Small intestine (tissue), 7 donors: ENCODE results near the gene NPFFR1. TPM values are rescaled to one million over a fixed set of nuclear protein-coding genes. Genes with fewer than 3 reads are reported as not detected.

ENCODE experiments used
- DNase-seq, 2 donors: peaks; one replicate each; pipeline versions ENCODE4 v3.0.0 to v3.0.0-alpha.2; 2013
- FAIRE-seq: peaks from 2 replicates; lab custom pipeline; 2012; peaks lifted over from hg19 to GRCh38; lab: Jason Lieb, UNC
- H3K27ac ChIP-seq, 3 donors: one replicate each; pipeline ENCODE4 v1.5.1; 2013; ENCODE audit warnings: low read length in 2 of 3, mild to moderate bottlenecking in 2 of 3, control low read depth in 1 of 3, inconsistent platforms in 1 of 3, low read depth in 1 of 3, moderate library complexity in 1 of 3
- H3K27me3 ChIP-seq, 3 donors: one replicate each; pipeline ENCODE4 v1.6.1; 2013; ENCODE audit warnings: low read length in 3 of 3, inconsistent platforms in 1 of 3; ENCODE audit not compliant: control insufficient read depth in 3 of 3, insufficient read depth in 3 of 3
- H3K36me3 ChIP-seq, 3 donors: one replicate each; pipeline ENCODE4 v1.6.1; 2013; ENCODE audit warnings: low read length in 3 of 3, inconsistent platforms in 1 of 3, low read depth in 1 of 3, mild to moderate bottlenecking in 1 of 3, moderate library complexity in 1 of 3; ENCODE audit not compliant: control insufficient read depth in 3 of 3, insufficient read depth in 2 of 3
- H3K4me1 ChIP-seq, 3 donors: one replicate each; pipeline ENCODE4 v1.6.1; 2013; ENCODE audit warnings: low read length in 2 of 3, inconsistent platforms in 1 of 3, low read depth in 1 of 3, mild to moderate bottlenecking in 1 of 3, moderate library complexity in 1 of 3; ENCODE audit not compliant: control insufficient read depth in 3 of 3, insufficient read depth in 2 of 3
- H3K4me3 ChIP-seq, 3 donors: one replicate each; pipeline ENCODE4 v1.5.1; 2013; ENCODE audit warnings: low read length in 3 of 3, control low read depth in 1 of 3, inconsistent platforms in 1 of 3, low read depth in 1 of 3, mild to moderate bottlenecking in 1 of 3, moderate library complexity in 1 of 3
- H3K9me3 ChIP-seq, 2 donors: one replicate each; pipeline ENCODE4 v1.6.1; 2013; ENCODE audit warnings: low read depth in 1 of 2, low read length in 1 of 2; ENCODE audit not compliant: control insufficient read depth in 2 of 2, insufficient read depth in 1 of 2
- WGBS, 3 donors: extraction: QIAGEN DNeasy Blood & Tissue Kit; methylation state at CpG; one replicate each; pipeline ENCODE4 v1.1.7; 2013; 5-methylcytosine and 5-hydroxymethylcytosine counted together
- polyA plus RNA-seq, 4 donors: library from polyadenylated mRNA; stranded (reverse) in 3 of 4; unstranded in 1 of 4; fragments of 200-250 nt in 3 of 4; fragments of 120-200 nt in 1 of 4; gene quantifications; one replicate each; pipeline versions ENCODE4 v1.2.1 to v1.2.3, GENCODE V29; 2013
- donor health status: healthy with polysubstance abuse.
- donor health status: control.
- donor health status: control.
- donor health status: Bipolar disorder and iron deficiency.
- donor health status: healthy.

The NPFFR1 gene
- polyA plus RNA-seq, 4 donors = 0.06 to 0.22 TPM; not detected in 2

- no peak overlapping the region for H3K27ac ChIP-seq
- no peaks in the 10 kb centered on the region for H3K36me3 ChIP-seq
- 83 to 92% (median 92%) methylated on average over 3 of the region's 3 CpGs for WGBS, 3 donors
- DNase-seq (no peak), FAIRE-seq (no peak)
- H3K27me3 ChIP-seq = peaks cover 0 to 29% (median 5%) of the 10 kb centered on the region in 3 donors
- peaks cover 0 to 2% of the 10 kb centered on the region in 2 donors for H3K9me3 ChIP-seq
- peaks cover 0 to 2% (median 0%) of the 10 kb centered on the region in 3 donors for H3K4me1 ChIP-seq
- H3K4me3 ChIP-seq = no peak overlapping the region
These were observed 6.3 kb downstream of the NPFFR1 start for GRCh38 chr10:70277396-70278030.

- H3K27ac ChIP-seq = no peak overlapping the region
- FAIRE-seq (no peak), DNase-seq (no peak)
- H3K27me3 ChIP-seq = peaks cover 0 to 12% (median 0%) of the 10 kb centered on the region in 3 donors
- peaks cover 0 to 2% of the 10 kb centered on the region in 2 donors for H3K9me3 ChIP-seq
- peaks cover 0 to 3% (median 0%) of the 10 kb centered on the region in 3 donors for H3K4me1 ChIP-seq
- 71 to 75% (median 73%) methylated on average over 2 of the region's 2 CpGs for WGBS, 3 donors
- H3K4me3 ChIP-seq = no peak overlapping the region
- no peaks in the 10 kb centered on the region for H3K36me3 ChIP-seq
These were observed 9.2 kb downstream of the NPFFR1 start for GRCh38 chr10:70274643-70275042.

- WGBS, 3 donors = 3 to 16% (median 5%) methylated on average over 4 of the region's 4 CpGs
These were observed 10.9 kb downstream of the NPFFR1 start for GRCh38 chr10:70272925-70273316.

GRCh38 chr10:70271996-70272924, 11.5 kb downstream of the NPFFR1 start:
- no peak overlapping the region for H3K4me3 ChIP-seq
- no peak overlapping the region for H3K27ac ChIP-seq

More at GRCh38 chr10:70272925-70273316, 10.9 kb downstream of the NPFFR1 start:
- H3K27ac ChIP-seq = no peak overlapping the region
- peaks cover 0 to 2% of the 10 kb centered on the region in 2 donors for H3K9me3 ChIP-seq
- peak; percentile 41 to 68 for DNase-seq
- no peak for FAIRE-seq
- H3K4me3 ChIP-seq = no peak overlapping the region
- H3K36me3 ChIP-seq = no peaks in the 10 kb centered on the region
- peaks cover 0 to 3% (median 0%) of the 10 kb centered on the region in 3 donors for H3K4me1 ChIP-seq
- peaks cover 0 to 12% (median 0%) of the 10 kb centered on the region in 3 donors for H3K27me3 ChIP-seq

GRCh38 chr10:70270952-70271351, 12.9 kb downstream of the NPFFR1 start:
- WGBS, 3 donors = 70 to 81% (median 78%) methylated on average over 2 of the region's 2 CpGs
- H3K27me3 ChIP-seq = no peaks in the 10 kb centered on the region
- FAIRE-seq = no peak

More at GRCh38 chr10:70271996-70272924, 11.5 kb downstream of the NPFFR1 start:
- FAIRE-seq (no peak), DNase-seq (no peak)
- Histone ChIP-seq H3K9me3 (peaks cover 0 to 2% of the 10 kb centered on the region in 2 donors), H3K27me3 (peaks cover 0 to 9% (median 0%) of the 10 kb centered on the region in 3 donors), H3K4me1 (peaks cover 0 to 3% (median 2%) of the 10 kb centered on the region in 3 donors), H3K36me3 (no peaks in the 10 kb centered on the region)
- WGBS, 3 donors = 69 to 79% (median 72%) methylated on average over 17 of the region's 17 CpGs

GRCh38 chr10:70269741-70270140, 14.1 kb downstream of the NPFFR1 start:
- no peak for FAIRE-seq
- 94 to 98% (median 96%) methylated on average over 3 of the region's 3 CpGs for WGBS, 3 donors
- Histone ChIP-seq H3K27me3 (no peaks in the 10 kb centered on the region), H3K4me1 (peaks cover 0 to 6% (median 3%) of the 10 kb centered on the region in 3 donors), H3K9me3 (no peaks in the 10 kb centered on the region), H3K4me3 (no peak overlapping the region), H3K36me3 (no peaks in the 10 kb centered on the region), H3K27ac (no peak overlapping the region)
- DNase-seq = no peak

More at GRCh38 chr10:70270952-70271351, 12.9 kb downstream of the NPFFR1 start:
- Histone ChIP-seq H3K36me3 (no peaks in the 10 kb centered on the region), H3K27ac (no peak overlapping the region), H3K4me3 (no peak overlapping the region), H3K4me1 (peaks cover 0 to 6% (median 3%) of the 10 kb centered on the region in 3 donors), H3K9me3 (peaks cover 0 to 2% of the 10 kb centered on the region in 2 donors)
- DNase-seq = no peak

GRCh38 chr10:70268376-70268775, 15.4 kb downstream of the NPFFR1 start:
- FAIRE-seq (no peak), DNase-seq (no peak)
- H3K9me3 ChIP-seq = no peaks in the 10 kb centered on the region
- 89 to 91% (median 91%) methylated on average over 4 of the region's 4 CpGs for WGBS, 3 donors
- no peak overlapping the region for H3K27ac ChIP-seq
- no peak overlapping the region for H3K4me3 ChIP-seq
- H3K4me1 ChIP-seq = peaks cover 0 to 6% (median 3%) of the 10 kb centered on the region in 3 donors
- H3K36me3 ChIP-seq = no peaks in the 10 kb centered on the region
- H3K27me3 ChIP-seq = no peaks in the 10 kb centered on the region
